HepG2 (cell line): ENCODE measurements around the gene AUTS2.

Experiments used
- BCLAF1 ChIP-seq: fragments of 450-650 bp; IDR thresholded peaks from 2 replicates; pipeline ENCODE4 v1.6.1; 2017; ENCODE audit warnings: mild to moderate bottlenecking
- HCFC1 ChIP-seq: fragments of 150-350 bp; IDR thresholded peaks from 2 replicates; pipeline ENCODE4 v1.6.1; 2014; ENCODE audit warnings: low read depth, low read length
- POLR2A ChIP-seq, 2 experiments: IDR thresholded peaks; 2 replicates each; pipeline ENCODE4 v1.6.1; 2011; ENCODE audit warnings: low read depth in 2 of 2, low read length in 2 of 2, mild to moderate bottlenecking in 1 of 2, moderate library complexity in 1 of 2; ENCODE audit not compliant: insufficient read depth in 1 of 2
- SMAD9 ChIP-seq: sonication (generic); formaldehyde crosslinking; IDR thresholded peaks from 2 replicates; pipeline ENCODE4 v1.5.1; 2020; ENCODE audit warnings: mild to moderate bottlenecking, missing genetic modification reagents
- TAF1 ChIP-seq: sonication (generic); formaldehyde crosslinking; IDR thresholded peaks from 2 replicates; pipeline ENCODE4 v1.4.0; 2020; ENCODE audit warnings: missing genetic modification reagents
- ZNF549 ChIP-seq: sonication (generic); formaldehyde crosslinking; IDR thresholded peaks from 2 replicates; pipeline ENCODE4 v1.5.0; 2020; ENCODE audit warnings: missing genetic modification reagents
- TF ChIP-seq, protein P1 (sequence below), 2 experiments: IDR thresholded peaks; 2 replicates each; pipeline ENCODE4 v1.6.1; 2011 to 2012; ENCODE audit warnings: low read length in 2 of 2, borderline replicate concordance in 1 of 2, low read depth in 1 of 2, mild to moderate bottlenecking in 1 of 2, moderate library complexity in 1 of 2

DNA sequence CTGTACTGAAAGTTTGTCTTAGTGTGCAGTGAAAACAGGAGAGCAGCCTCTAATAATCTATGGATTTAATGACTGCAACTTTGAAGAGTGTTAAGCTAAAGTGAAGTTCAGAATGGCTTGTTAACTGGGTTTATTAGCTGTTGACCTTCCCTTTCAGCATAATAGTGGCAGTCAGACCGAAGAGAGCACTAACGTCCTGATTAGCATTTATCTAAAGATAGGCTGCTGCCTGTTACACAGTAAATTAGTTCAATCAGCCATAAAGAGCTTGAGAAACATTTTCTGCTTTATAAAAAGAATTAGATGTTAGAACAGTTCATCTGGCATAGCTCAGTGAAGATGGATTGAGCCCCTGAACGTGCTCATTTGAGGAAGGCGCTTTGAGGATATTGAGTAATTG, 433.0 kb downstream of the AUTS2 start:
- TF ChIP-seq SMAD9 (CRISPR knock-in tag), result no peak
- TF ChIP-seq TAF1 (CRISPR knock-in tag), result no peak
- TF ChIP-seq, protein P1, sequence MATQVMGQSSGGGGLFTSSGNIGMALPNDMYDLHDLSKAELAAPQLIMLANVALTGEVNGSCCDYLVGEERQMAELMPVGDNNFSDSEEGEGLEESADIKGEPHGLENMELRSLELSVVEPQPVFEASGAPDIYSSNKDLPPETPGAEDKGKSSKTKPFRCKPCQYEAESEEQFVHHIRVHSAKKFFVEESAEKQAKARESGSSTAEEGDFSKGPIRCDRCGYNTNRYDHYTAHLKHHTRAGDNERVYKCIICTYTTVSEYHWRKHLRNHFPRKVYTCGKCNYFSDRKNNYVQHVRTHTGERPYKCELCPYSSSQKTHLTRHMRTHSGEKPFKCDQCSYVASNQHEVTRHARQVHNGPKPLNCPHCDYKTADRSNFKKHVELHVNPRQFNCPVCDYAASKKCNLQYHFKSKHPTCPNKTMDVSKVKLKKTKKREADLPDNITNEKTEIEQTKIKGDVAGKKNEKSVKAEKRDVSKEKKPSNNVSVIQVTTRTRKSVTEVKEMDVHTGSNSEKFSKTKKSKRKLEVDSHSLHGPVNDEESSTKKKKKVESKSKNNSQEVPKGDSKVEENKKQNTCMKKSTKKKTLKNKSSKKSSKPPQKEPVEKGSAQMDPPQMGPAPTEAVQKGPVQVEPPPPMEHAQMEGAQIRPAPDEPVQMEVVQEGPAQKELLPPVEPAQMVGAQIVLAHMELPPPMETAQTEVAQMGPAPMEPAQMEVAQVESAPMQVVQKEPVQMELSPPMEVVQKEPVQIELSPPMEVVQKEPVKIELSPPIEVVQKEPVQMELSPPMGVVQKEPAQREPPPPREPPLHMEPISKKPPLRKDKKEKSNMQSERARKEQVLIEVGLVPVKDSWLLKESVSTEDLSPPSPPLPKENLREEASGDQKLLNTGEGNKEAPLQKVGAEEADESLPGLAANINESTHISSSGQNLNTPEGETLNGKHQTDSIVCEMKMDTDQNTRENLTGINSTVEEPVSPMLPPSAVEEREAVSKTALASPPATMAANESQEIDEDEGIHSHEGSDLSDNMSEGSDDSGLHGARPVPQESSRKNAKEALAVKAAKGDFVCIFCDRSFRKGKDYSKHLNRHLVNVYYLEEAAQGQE (IDR thresholded peaks at IDR 0.05; ENCODE audit: borderline replicate concordance in 1 of 2, low read depth in 1 of 2, low read length in 2 of 2), result no peak
- no peak for TF ChIP-seq BCLAF1
- TF ChIP-seq POLR2A (IDR thresholded peaks at IDR 0.05; ENCODE audit: insufficient read depth in 1 of 2, low read depth in 2 of 2, low read length in 2 of 2), result no peak
- no peak for TF ChIP-seq HCFC1
- no peak for TF ChIP-seq ZNF549 (CRISPR knock-in tag)
